Stomach (tissue), 9 donors: ENCODE data around the gene PRKCE. TPM values are rescaled to one million over a fixed set of nuclear protein-coding genes. Genes with fewer than 3 reads are reported as not detected.

ENCODE experiments used
- DNase-seq, 2 donors: peaks; one replicate each; pipeline versions ENCODE4 v3.0.0 to v3.0.0-alpha.2; 2013 to 2019
- H3K27ac ChIP-seq, 5 donors: fragments of 200-600 bp in 4 of 5; sonication (generic) in 4 of 5; one replicate each; pipeline ENCODE4 v1.5.1; 2013 to 2019; ENCODE audit warnings: mild to moderate bottlenecking in 1 of 5, moderate library complexity in 1 of 5
- H3K27me3 ChIP-seq, 3 donors: fragments of 200-600 bp; sonication (generic); one replicate each; pipeline ENCODE4 v1.5.1; 2017 to 2019; ENCODE audit warnings: mixed run types in 1 of 3
- H3K36me3 ChIP-seq, 4 donors: fragments of 200-600 bp; sonication (generic); 1 replicate in 3 of 4; 2 replicates in 1 of 4; pipeline ENCODE4 v1.5.1; 2016 to 2019
- H3K4me1 ChIP-seq, 4 donors: fragments of 200-600 bp; sonication (generic); one replicate each; pipeline ENCODE4 v1.5.1; 2016 to 2019
- H3K4me3 ChIP-seq, 4 donors: fragments of 200-600 bp; sonication (generic) in 3 of 4; one replicate each; pipeline ENCODE4 v1.5.1; 2016 to 2019; ENCODE audit warnings: mild to moderate bottlenecking in 1 of 4
- H3K9me3 ChIP-seq, 4 donors: fragments of 200-600 bp; sonication (generic); one replicate each; pipeline ENCODE4 v1.5.1; 2016 to 2019
- CTCF ChIP-seq, 7 experiments: fragments of 450-650 bp in 4 of 7; fragments of 200-600 bp in 3 of 7; sonication (generic) in 3 of 7; IDR thresholded peaks; one replicate each; pipeline ENCODE4 v1.5.1; 2016 to 2019; ENCODE audit warnings: antibody characterized with exemption in 7 of 7, control low read depth in 2 of 7, mild to moderate bottlenecking in 1 of 7
- EP300 ChIP-seq: sonication (generic); formaldehyde crosslinking; IDR thresholded peaks from one replicate; pipeline ENCODE4 v1.6.1; 2017; ENCODE audit warnings: antibody characterized with exemption
- POLR2A ChIP-seq, 4 donors: fragments of 450-650 bp; IDR thresholded peaks; one replicate each; pipeline ENCODE4 v1.6.1; 2016; ENCODE audit warnings: antibody characterized with exemption in 4 of 4, control low read depth in 2 of 4, mild to moderate bottlenecking in 1 of 4, moderate library complexity in 1 of 4
- POLR2AphosphoS5 ChIP-seq, 3 donors: sonication (generic); formaldehyde crosslinking; IDR thresholded peaks; one replicate each; pipeline ENCODE4 v1.6.1; 2016; ENCODE audit warnings: antibody characterized with exemption in 3 of 3
- WGBS, 5 donors: extraction: QIAGEN DNeasy Blood & Tissue Kit in 3 of 5; methylation state at CpG; one replicate each; pipeline versions ENCODE4 v1.1.5 to v1.1.7; 2013 to 2018; 5-methylcytosine and 5-hydroxymethylcytosine counted together
- intact Hi-C: fragments of 100-400 bp; cut with DNase I; formaldehyde crosslinking; loops from one replicate; pipeline ENCODE4 v1.15.1; 2023; ENCODE audit warnings: low total_unique reads
- polyA plus RNA-seq, 3 donors: library from polyadenylated mRNA; stranded (reverse); fragments of 200-250 nt; gene quantifications; one replicate each; pipeline ENCODE4 v1.2.3, GENCODE V29; 2013
- total RNA-seq, 5 donors: library from RNA; depleted of rRNA; stranded (reverse); fragments of >200 nt; gene quantifications; one replicate each; pipeline versions ENCODE4 v1.1.0 to v1.2.3, GENCODE V29; 2014 to 2016
- donor health status: healthy with polysubstance abuse.
- donor health status: Bipolar disorder and iron deficiency.
- donor health status: healthy.

PRKCE gene
- total and polyA plus RNA-seq, 8 donors, result 2.0 to 92.0 (median 10.0) TPM

DNA sequence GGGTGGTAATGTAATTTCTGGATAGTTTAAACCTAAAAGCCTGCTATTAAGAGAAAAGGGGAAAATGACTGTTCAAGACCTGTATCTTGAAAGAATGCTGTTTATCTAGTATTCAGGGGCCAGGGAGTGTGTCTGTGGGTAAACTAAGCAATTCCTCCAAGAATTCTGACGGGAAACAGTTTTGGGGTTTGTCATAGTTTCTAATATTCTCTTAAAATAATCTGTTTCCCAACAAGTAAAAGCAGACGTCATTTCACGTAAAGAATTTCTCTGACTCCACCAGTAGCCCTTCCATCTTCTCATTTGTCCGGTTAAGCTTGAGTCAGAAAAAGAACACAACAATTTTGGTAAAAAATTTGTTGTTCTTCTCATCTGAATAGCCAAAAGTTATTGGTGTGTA is 413.7 kb downstream of the PRKCE start:
- WGBS, 5 donors, result 92 to 96% (median 95%) methylated on average over 4 of the region's 4 CpGs
- H3K4me3 ChIP-seq, result no peak overlapping the region
- TF ChIP-seq CTCF (IDR thresholded peaks at IDR 0.05), result no peak
- no peak for DNase-seq
- no peak overlapping the region for H3K27ac ChIP-seq
- peaks cover 0 to 12% (median 8%) of the 10 kb centered on the region in 4 donors for H3K4me1 ChIP-seq
- H3K9me3 ChIP-seq, result no peaks in the 10 kb centered on the region
- H3K27me3 ChIP-seq, result no peaks in the 10 kb centered on the region
- H3K36me3 ChIP-seq, result no peaks in the 10 kb centered on the region
- intact Hi-C loops, result loop anchor here (10.0 kb wide), 1 partner anchor 300 kb away; no protein-coding TSS in a partner anchor

- Histone ChIP-seq H3K9me3 (no peaks in the 10 kb centered on the region), H3K27me3 (no peaks in the 10 kb centered on the region), H3K36me3 (no peaks in the 10 kb centered on the region), H3K27ac (no peak overlapping the region), H3K4me3 (no peak overlapping the region), H3K4me1 (peaks cover 0 to 12% (median 8%) of the 10 kb centered on the region in 4 donors)
- WGBS, 5 donors, result 84 to 93% (median 87%) methylated on average over 3 of the region's 3 CpGs
- TF ChIP-seq POLR2AphosphoS5 (IDR thresholded peaks at IDR 0.05) (no peak), POLR2A (IDR thresholded peaks at IDR 0.05) (no peak), EP300 (no peak), CTCF (IDR thresholded peaks at IDR 0.05) (no peak)
- intact Hi-C loops, result loop anchor here (10.0 kb wide), 1 partner anchor 299 kb away; no protein-coding TSS in a partner anchor
- DNase-seq, result no peak
These were observed 414.6 kb downstream of the PRKCE start for GRCh38 chr2:46066116-46066515.

- intact Hi-C loops, result loop anchor here (10.0 kb wide), 1 partner anchor 298 kb away; no protein-coding TSS in a partner anchor
These were observed 415.1 kb downstream of the PRKCE start for GRCh38 chr2:46066601-46067000.

GRCh38 chr2:46067062-46067461 is 415.6 kb downstream of the PRKCE start:
- TF ChIP-seq POLR2A (IDR thresholded peaks at IDR 0.05), result no peak
- no peak for TF ChIP-seq CTCF (IDR thresholded peaks at IDR 0.05)
- TF ChIP-seq POLR2AphosphoS5 (IDR thresholded peaks at IDR 0.05), result no peak
- TF ChIP-seq EP300, result no peak
- no peaks in the 10 kb centered on the region for H3K36me3 ChIP-seq
- intact Hi-C loops, result loop anchor here (10.0 kb wide), 1 partner anchor 298 kb away; no protein-coding TSS in a partner anchor
- no peak overlapping the region for H3K27ac ChIP-seq
- H3K4me1 ChIP-seq, result peaks cover 0 to 16% (median 8%) of the 10 kb centered on the region in 4 donors
- H3K27me3 ChIP-seq, result no peaks in the 10 kb centered on the region
- 78 to 91% (median 81%) methylated on average over 3 of the region's 3 CpGs for WGBS, 5 donors
- DNase-seq, result no peak
- no peak overlapping the region for H3K4me3 ChIP-seq
- no peaks in the 10 kb centered on the region for H3K9me3 ChIP-seq

More at GRCh38 chr2:46066601-46067000, 415.1 kb downstream of the PRKCE start:
- Histone ChIP-seq H3K9me3 (no peaks in the 10 kb centered on the region), H3K4me1 (peaks cover 0 to 12% (median 8%) of the 10 kb centered on the region in 4 donors), H3K4me3 (no peak overlapping the region), H3K36me3 (no peaks in the 10 kb centered on the region), H3K27ac (no peak overlapping the region), H3K27me3 (no peaks in the 10 kb centered on the region)
- TF ChIP-seq POLR2A (IDR thresholded peaks at IDR 0.05), result no peak
- no peak for TF ChIP-seq POLR2AphosphoS5 (IDR thresholded peaks at IDR 0.05)
- TF ChIP-seq EP300, result no peak
- TF ChIP-seq CTCF (IDR thresholded peaks at IDR 0.05), result no peak
- 86 to 87% (median 86%) methylated on average over 5 of the region's 5 CpGs for WGBS, 5 donors
- DNase-seq, result no peak
